GM12891 (cell line): ENCODE measurements around the gene FOXN3.

ENCODE experiments used
- POLR2A ChIP-seq: IDR thresholded peaks from 2 replicates; pipeline ENCODE4 v1.6.1; 2011; ENCODE audit warnings: low read depth, low read length, control low read depth
- POLR2AphosphoS5 ChIP-seq: IDR thresholded peaks from 2 replicates; pipeline ENCODE4 v1.6.1; 2011; ENCODE audit warnings: low read depth, low read length, control low read depth
- POU2F2 ChIP-seq: IDR thresholded peaks from 2 replicates; pipeline ENCODE4 v1.6.1; 2011; ENCODE audit warnings: low read depth, mild to moderate bottlenecking, control low read depth, low read length, moderate library complexity
- SPI1 ChIP-seq: IDR thresholded peaks from 2 replicates; pipeline ENCODE4 v1.6.1; 2011; ENCODE audit warnings: low read depth, low read length, control low read depth
- TAF1 ChIP-seq: IDR thresholded peaks from 2 replicates; pipeline ENCODE4 v1.6.1; 2011; ENCODE audit warnings: low read depth, low read length, control low read depth

DNA sequence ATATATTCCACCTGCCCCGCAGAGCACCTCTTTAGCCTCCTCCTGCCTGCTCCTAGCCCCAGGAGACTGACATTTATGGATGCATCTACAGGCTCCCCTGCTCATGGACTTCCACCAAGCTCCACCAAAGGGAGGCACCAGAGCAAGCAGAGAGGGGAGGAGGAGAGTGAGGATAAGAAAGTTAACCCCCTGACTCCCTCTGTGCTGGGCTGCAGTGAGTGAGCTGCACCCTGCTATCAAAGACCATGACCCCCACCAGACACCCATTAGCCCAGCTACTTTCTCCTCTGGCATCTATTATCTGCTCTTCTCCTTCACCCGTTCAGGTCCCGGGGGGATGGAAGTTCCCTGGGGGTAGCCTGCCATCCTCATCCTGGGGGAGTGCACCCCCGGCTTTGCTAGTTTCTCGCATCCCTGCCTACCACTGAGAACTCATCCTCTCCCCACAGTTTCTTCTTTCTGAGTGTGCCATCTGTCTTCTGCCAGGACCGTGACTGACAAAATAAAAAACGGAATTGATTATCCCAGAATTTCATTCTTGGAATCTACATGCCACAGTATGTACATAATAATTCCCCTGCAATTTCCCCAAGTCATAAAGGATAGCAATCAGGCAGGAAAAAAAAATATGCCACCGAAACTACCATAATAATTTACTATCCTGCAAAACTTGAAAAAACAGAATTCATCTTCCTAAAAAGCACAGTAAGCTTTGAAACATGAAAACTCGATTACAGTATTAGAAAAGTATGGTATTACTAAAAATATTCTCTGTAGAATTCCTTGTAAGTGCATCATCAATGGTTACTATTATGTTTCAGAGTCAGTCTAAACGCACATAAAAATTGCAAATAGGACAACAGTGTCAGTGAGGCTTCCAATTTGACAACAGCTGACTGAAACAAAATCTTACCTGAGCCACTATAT is 45.2 kb downstream of the FOXN3 start:
- no peak for TF ChIP-seq SPI1
- TF ChIP-seq POLR2AphosphoS5, result no peak
- no peak for TF ChIP-seq TAF1
- no peak for TF ChIP-seq POLR2A
- no peak for TF ChIP-seq POU2F2
